A549 (cell line): ENCODE measurements around the gene WSCD2. TPM values are rescaled to one million over a fixed set of nuclear protein-coding genes. Genes with fewer than 3 reads are reported as not detected.

Experiments
- ATAC-seq, 2 experiments: fragments of 200-7000 bp in 1 of 2; fragments of >200 bp in 1 of 2; cut with Nextera tagmentation in 1 of 2; cut with Tn5 transposase in 1 of 2; 3 replicates each; pipeline versions ENCODE4 v1.8.0 to v1.9.1; 2018 to 2020; ENCODE audit warnings: mild to moderate bottlenecking in 1 of 2, moderate library complexity in 1 of 2
- CTCF ChIA-PET: fragments of 300-600 bp; sonication (Branson Sonifier 250); formaldehyde crosslinking; extraction: SDS; loops from one replicate; lab custom pipeline; 2021; ENCODE audit warnings: antibody characterized with exemption, inconsistent platforms; lab: Yijun Ruan, JAX
- POLR2A ChIA-PET: fragments of 350-600 bp; formaldehyde crosslinking; extraction: SDS; loops from one replicate; lab custom pipeline; 2021; ENCODE audit warnings: antibody characterized with exemption, inconsistent platforms; lab: Yijun Ruan, JAX
- DNase-seq, 2 experiments: peaks; one replicate each; pipeline versions ENCODE4 v3.0.0 to v3.0.0-alpha.2; 2011 to 2016; ENCODE audit warnings: low read depth in 1 of 2, low spot score in 1 of 2
- FAIRE-seq: peaks from 2 replicates; lab custom pipeline; 2011; peaks lifted over from hg19 to GRCh38; lab: Jason Lieb, UNC
- H3K27ac ChIP-seq, 2 experiments: fragments of >200 bp; sonication (Bioruptor Twin); formaldehyde crosslinking; 3 replicates each; pipeline ENCODE4 v1.5.1; 2016 to 2017
- H3K4me1 ChIP-seq: fragments of >200 bp; sonication (Bioruptor Twin); formaldehyde crosslinking; 3 replicates; pipeline ENCODE4 v1.6.1; 2016
- H3K4me2 ChIP-seq: fragments of >200 bp; sonication (Bioruptor Twin); formaldehyde crosslinking; 3 replicates; pipeline ENCODE4 v1.6.1; 2016
- H3K4me3 ChIP-seq: fragments of >200 bp; sonication (Bioruptor Twin); formaldehyde crosslinking; 3 replicates; pipeline ENCODE4 v1.5.1; 2016
- H3K9me3 ChIP-seq: fragments of >200 bp; sonication (Bioruptor Twin); formaldehyde crosslinking; 3 replicates; pipeline ENCODE4 v1.6.1; 2016
- CEBPB ChIP-seq, 2 experiments: fragments of >200 bp in 1 of 2; sonication (Bioruptor Twin) in 1 of 2; formaldehyde crosslinking in 1 of 2; IDR thresholded peaks; 2 replicates each; pipeline ENCODE4 v1.6.1; 2012 to 2016
- CHD4 ChIP-seq: fragments of 200-600 bp; sonication (generic); IDR thresholded peaks from 2 replicates; pipeline ENCODE4 v1.6.1; 2016; ENCODE audit warnings: antibody characterized with exemption, mild to moderate bottlenecking, borderline replicate concordance
- E2F6 ChIP-seq: IDR thresholded peaks from 2 replicates; pipeline ENCODE4 v1.6.1; 2012; ENCODE audit warnings: low read depth, borderline replicate concordance
- EHMT2 ChIP-seq: fragments of 200-600 bp; sonication (generic); IDR thresholded peaks from 2 replicates; pipeline ENCODE4 v1.6.1; 2016; ENCODE audit warnings: antibody characterized with exemption, low read depth, mild to moderate bottlenecking, moderate library complexity
- EP300 ChIP-seq, 2 experiments: fragments of >200 bp; sonication (Bioruptor Twin); formaldehyde crosslinking; IDR thresholded peaks; 2 replicates in 1 of 2; 3 replicates in 1 of 2; pipeline ENCODE4 v1.6.1; 2016 to 2017
- HMGXB4 ChIP-seq: fragments of 250-450 bp; sonication (Bioruptor Pico); IDR thresholded peaks from 2 replicates; pipeline ENCODE4 v1.5.0; 2021; ENCODE audit warnings: mild to moderate bottlenecking, moderate library complexity, borderline replicate concordance
- JUN ChIP-seq, 2 experiments: fragments of >200 bp; sonication (Bioruptor Twin); formaldehyde crosslinking; IDR thresholded peaks; 2 replicates in 1 of 2; 3 replicates in 1 of 2; pipeline ENCODE4 v1.6.1; 2016 to 2017
- JUNB ChIP-seq: fragments of >200 bp; sonication (Bioruptor Twin); formaldehyde crosslinking; IDR thresholded peaks from 2 replicates; pipeline ENCODE4 v1.6.1; 2016
- KDM5A ChIP-seq: fragments of 200-600 bp; sonication (generic); IDR thresholded peaks from 2 replicates; pipeline ENCODE4 v1.6.1; 2016; ENCODE audit warnings: antibody characterized with exemption, mild to moderate bottlenecking
- MAFK ChIP-seq: fragments of 450-650 bp; IDR thresholded peaks from 2 replicates; pipeline ENCODE4 v1.6.1; 2014; ENCODE audit not compliant: partially characterized antibody
- MAZ ChIP-seq: fragments of 150-350 bp; IDR thresholded peaks from 2 replicates; pipeline ENCODE4 v1.6.1; 2014; ENCODE audit warnings: antibody characterized with exemption, low read depth, low read length, borderline replicate concordance
- PBX3 ChIP-seq: IDR thresholded peaks from 2 replicates; pipeline ENCODE4 v1.6.1; 2012
- PHF8 ChIP-seq: fragments of 200-600 bp; sonication (generic); IDR thresholded peaks from 2 replicates; pipeline ENCODE4 v1.6.1; 2016; ENCODE audit warnings: low read depth, mild to moderate bottlenecking, antibody characterized with exemption, moderate library complexity, borderline replicate concordance
- POLR2A ChIP-seq: IDR thresholded peaks from 2 replicates; pipeline ENCODE4 v1.6.1; 2012; ENCODE audit warnings: mild to moderate bottlenecking, low read length
- RAD21 ChIP-seq, 2 experiments: fragments of >200 bp in 1 of 2; sonication (Bioruptor Twin) in 1 of 2; formaldehyde crosslinking in 1 of 2; IDR thresholded peaks in 1 of 2; conservative IDR thresholded peaks in 1 of 2; 2 replicates in 1 of 2; 3 replicates in 1 of 2; pipeline ENCODE4 v1.6.1; 2012 to 2018; ENCODE audit warnings: inconsistent platforms in 1 of 2
- RCOR1 ChIP-seq: fragments of 150-350 bp; IDR thresholded peaks from 2 replicates; pipeline ENCODE4 v1.6.1; 2014; ENCODE audit warnings: antibody characterized with exemption, low read length, low read depth
- RFX5 ChIP-seq: fragments of 450-650 bp; IDR thresholded peaks from 2 replicates; pipeline ENCODE4 v1.7.1; 2014; ENCODE audit warnings: antibody characterized with exemption, mild to moderate bottlenecking, moderate library complexity
- SMC3 ChIP-seq: fragments of >200 bp; sonication (Bioruptor Twin); formaldehyde crosslinking; IDR thresholded peaks from 3 replicates; pipeline ENCODE4 v1.6.1; 2018; ENCODE audit warnings: inconsistent platforms
- SREBF2 ChIP-seq: fragments of 450-650 bp; IDR thresholded peaks from 2 replicates; pipeline ENCODE4 v1.6.1; 2014; ENCODE audit warnings: mild to moderate bottlenecking, moderate library complexity
- TP53 ChIP-seq: fragments of 250-450 bp; sonication (Bioruptor Pico); IDR thresholded peaks from 2 replicates; pipeline ENCODE4 v1.5.0; 2021; ENCODE audit warnings: mild to moderate bottlenecking, moderate library complexity
- ZFP36 ChIP-seq: fragments of 450-650 bp; IDR thresholded peaks from 2 replicates; pipeline ENCODE4 v1.6.1; 2014; ENCODE audit warnings: borderline replicate concordance; ENCODE audit not compliant: partially characterized antibody
- ZNF302 ChIP-seq: fragments of 250-450 bp; sonication (Bioruptor Pico); IDR thresholded peaks from 2 replicates; pipeline ENCODE4 v1.9.0; 2021; ENCODE audit warnings: inconsistent platforms, mild to moderate bottlenecking, moderate library complexity
- WGBS: methylation state at CpG from one replicate; pipeline ENCODE4 v1.1.6; 2017; ENCODE audit errors: missing lambda C conversion rate; 5-methylcytosine and 5-hydroxymethylcytosine counted together
- polyA plus RNA-seq, 4 experiments: library from polyadenylated mRNA; depleted of rRNA in 3 of 4; stranded (reverse); fragments of >200 nt; fragmentation: RNase III in 1 of 4; extraction: RNeasy Plus Mini Kit Qiagen cat#74134 plus additional on column Dnase treatment in 1 of 4; gene quantifications; 2 replicates in 3 of 4; 3 replicates in 1 of 4; pipeline ENCODE4 v1.2.3, GENCODE V29; 2011 to 2017
- TF ChIP-seq, protein P1 (sequence below): fragments of >200 bp; sonication (Bioruptor Twin); formaldehyde crosslinking; IDR thresholded peaks from 3 replicates; pipeline ENCODE4 v1.5.1; 2016
- TF ChIP-seq, protein P2 (sequence below): fragments of 150-350 bp; IDR thresholded peaks from 2 replicates; pipeline ENCODE4 v1.6.1; 2014; ENCODE audit warnings: low read depth, mild to moderate bottlenecking, low read length
- TF ChIP-seq, protein P3 (sequence below): fragments of 250-450 bp; sonication (Bioruptor Pico); IDR thresholded peaks from 2 replicates; pipeline ENCODE4 v1.5.0; 2020; ENCODE audit warnings: low read depth, mild to moderate bottlenecking, moderate library complexity
- TF ChIP-seq, protein P4 (sequence below): fragments of >200 bp; sonication (Bioruptor Twin); formaldehyde crosslinking; IDR thresholded peaks from 3 replicates; pipeline ENCODE4 v1.6.1; 2016

WSCD2 gene
- polyA plus RNA-seq, 2 of the 4 experiments (the other 2 are of a cell fraction), result not detected

DNA sequence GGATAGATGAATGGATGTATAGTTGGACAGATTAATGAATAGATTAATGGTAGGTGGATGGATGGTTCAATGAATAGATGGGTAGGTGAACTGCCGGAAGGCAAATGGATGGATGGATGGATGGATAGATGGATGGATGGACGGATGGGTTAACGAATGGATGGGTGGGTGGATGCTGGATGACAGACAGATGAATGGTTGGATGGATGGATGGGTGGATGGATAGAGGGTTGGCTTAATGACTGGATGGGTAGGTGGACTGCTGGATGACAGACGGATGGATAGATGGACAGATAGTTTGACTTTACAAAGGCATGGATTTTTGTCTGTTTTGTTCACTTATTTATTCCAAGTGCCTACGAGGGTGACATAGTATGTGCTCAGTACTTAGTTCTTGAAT lies 64.4 kb downstream of the WSCD2 start:
- CTCF ChIA-PET, result interaction anchor here (1.0 to 4.8 kb wide), 6 partner anchors 8 to 203 kb away, joined by 3 to 34 read pairs (median 5); no protein-coding TSS in a partner anchor
- Histone ChIP-seq H3K4me1 (no peaks in the 10 kb centered on the region), H3K9me3 (no peaks in the 10 kb centered on the region), H3K27ac (no peak overlapping the region), H3K4me3 (no peak overlapping the region), H3K4me2 (no peak overlapping the region)
- DNase-seq (no peak), FAIRE-seq (no peak), ATAC-seq (no peak)
- POLR2A ChIA-PET, result no interaction called here
- TF ChIP-seq RCOR1 (no peak), EP300 (IDR thresholded peaks at IDR 0.05) (no peak), HMGXB4 (CRISPR knock-in tag) (no peak), PBX3 (no peak), PHF8 (no peak), JUN (IDR thresholded peaks at IDR 0.05) (no peak), CEBPB (IDR thresholded peaks at IDR 0.05) (no peak), RFX5 (no peak), MAZ (no peak), EHMT2 (no peak), KDM5A (no peak)
- TF ChIP-seq, protein P1, sequence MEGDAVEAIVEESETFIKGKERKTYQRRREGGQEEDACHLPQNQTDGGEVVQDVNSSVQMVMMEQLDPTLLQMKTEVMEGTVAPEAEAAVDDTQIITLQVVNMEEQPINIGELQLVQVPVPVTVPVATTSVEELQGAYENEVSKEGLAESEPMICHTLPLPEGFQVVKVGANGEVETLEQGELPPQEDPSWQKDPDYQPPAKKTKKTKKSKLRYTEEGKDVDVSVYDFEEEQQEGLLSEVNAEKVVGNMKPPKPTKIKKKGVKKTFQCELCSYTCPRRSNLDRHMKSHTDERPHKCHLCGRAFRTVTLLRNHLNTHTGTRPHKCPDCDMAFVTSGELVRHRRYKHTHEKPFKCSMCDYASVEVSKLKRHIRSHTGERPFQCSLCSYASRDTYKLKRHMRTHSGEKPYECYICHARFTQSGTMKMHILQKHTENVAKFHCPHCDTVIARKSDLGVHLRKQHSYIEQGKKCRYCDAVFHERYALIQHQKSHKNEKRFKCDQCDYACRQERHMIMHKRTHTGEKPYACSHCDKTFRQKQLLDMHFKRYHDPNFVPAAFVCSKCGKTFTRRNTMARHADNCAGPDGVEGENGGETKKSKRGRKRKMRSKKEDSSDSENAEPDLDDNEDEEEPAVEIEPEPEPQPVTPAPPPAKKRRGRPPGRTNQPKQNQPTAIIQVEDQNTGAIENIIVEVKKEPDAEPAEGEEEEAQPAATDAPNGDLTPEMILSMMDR, result no peak
- 42% methylated on average over 5 of the region's 5 CpGs for WGBS

- FAIRE-seq (no peak), DNase-seq (peak; percentile 39 to 65)
- TF ChIP-seq, protein P2, sequence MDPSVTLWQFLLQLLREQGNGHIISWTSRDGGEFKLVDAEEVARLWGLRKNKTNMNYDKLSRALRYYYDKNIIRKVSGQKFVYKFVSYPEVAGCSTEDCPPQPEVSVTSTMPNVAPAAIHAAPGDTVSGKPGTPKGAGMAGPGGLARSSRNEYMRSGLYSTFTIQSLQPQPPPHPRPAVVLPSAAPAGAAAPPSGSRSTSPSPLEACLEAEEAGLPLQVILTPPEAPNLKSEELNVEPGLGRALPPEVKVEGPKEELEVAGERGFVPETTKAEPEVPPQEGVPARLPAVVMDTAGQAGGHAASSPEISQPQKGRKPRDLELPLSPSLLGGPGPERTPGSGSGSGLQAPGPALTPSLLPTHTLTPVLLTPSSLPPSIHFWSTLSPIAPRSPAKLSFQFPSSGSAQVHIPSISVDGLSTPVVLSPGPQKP, result no peak
- TF ChIP-seq, protein P3, sequence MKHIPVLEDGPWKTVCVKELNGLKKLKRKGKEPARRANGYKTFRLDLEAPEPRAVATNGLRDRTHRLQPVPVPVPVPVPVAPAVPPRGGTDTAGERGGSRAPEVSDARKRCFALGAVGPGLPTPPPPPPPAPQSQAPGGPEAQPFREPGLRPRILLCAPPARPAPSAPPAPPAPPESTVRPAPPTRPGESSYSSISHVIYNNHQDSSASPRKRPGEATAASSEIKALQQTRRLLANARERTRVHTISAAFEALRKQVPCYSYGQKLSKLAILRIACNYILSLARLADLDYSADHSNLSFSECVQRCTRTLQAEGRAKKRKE (CRISPR knock-in tag), result no peak
- TF ChIP-seq RAD21 (conservative IDR thresholded peaks at IDR 0.05 in 1 of 2, IDR thresholded peaks at IDR 0.05 in 1 of 2) (peak; percentile 57 to 71), POLR2A (no peak), RCOR1 (no peak), ZFP36 (no peak), RFX5 (no peak), CHD4 (no peak), ZNF302 (CRISPR knock-in tag) (no peak), SREBF2 (no peak), E2F6 (no peak), MAFK (no peak), TP53 (CRISPR knock-in tag) (no peak), JUN (IDR thresholded peaks at IDR 0.05) (no peak), JUNB (no peak), SMC3 (peak; percentile 71)
- TF ChIP-seq, protein P1, result peak; percentile 64
- TF ChIP-seq, protein P4, sequence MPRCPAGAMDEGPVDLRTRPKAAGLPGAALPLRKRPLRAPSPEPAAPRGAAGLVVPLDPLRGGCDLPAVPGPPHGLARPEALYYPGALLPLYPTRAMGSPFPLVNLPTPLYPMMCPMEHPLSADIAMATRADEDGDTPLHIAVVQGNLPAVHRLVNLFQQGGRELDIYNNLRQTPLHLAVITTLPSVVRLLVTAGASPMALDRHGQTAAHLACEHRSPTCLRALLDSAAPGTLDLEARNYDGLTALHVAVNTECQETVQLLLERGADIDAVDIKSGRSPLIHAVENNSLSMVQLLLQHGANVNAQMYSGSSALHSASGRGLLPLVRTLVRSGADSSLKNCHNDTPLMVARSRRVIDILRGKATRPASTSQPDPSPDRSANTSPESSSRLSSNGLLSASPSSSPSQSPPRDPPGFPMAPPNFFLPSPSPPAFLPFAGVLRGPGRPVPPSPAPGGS, result no peak
Measured at GRCh38 chr12:108193917-108194316, 64.8 kb downstream of the WSCD2 start.

More at GRCh38 chr12:108193917-108194316, 64.8 kb downstream of the WSCD2 start:
- peak in 1 of 2 experiments; percentile 56; a peak in 2 of 6 replicates for ATAC-seq
- Histone ChIP-seq H3K4me2 (no peak overlapping the region), H3K27ac (no peak overlapping the region), H3K4me3 (no peak overlapping the region), H3K4me1 (no peaks in the 10 kb centered on the region), H3K9me3 (no peaks in the 10 kb centered on the region)
- 7% methylated on average over 2 of the region's 2 CpGs for WGBS
- CTCF ChIA-PET, result interaction anchor here (0.9 to 4.8 kb wide), 8 partner anchors 9 to 203 kb away, joined by 3 to 34 read pairs (median 4); no protein-coding TSS in a partner anchor
- POLR2A ChIA-PET, result no interaction called here
